Measurements from ENCODE around the gene RPUSD4. TPM values are rescaled to one million over a fixed set of nuclear protein-coding genes. Genes with fewer than 3 reads are reported as not detected.

RPUSD4 gene
- total RNA-seq, 1 experiment from 2014 or later: 40.1 TPM

- no TSS peak for BruUV-seq (replicated peaks)
- CTCF ChIA-PET: no interaction called here
Observed at GRCh38 chr11:126159719-126160344, 51.6 kb downstream of the RPUSD4 start.

More at GRCh38 chr11:126159719-126160344, 51.6 kb downstream of the RPUSD4 start:
- Histone ChIP-seq H3K9me3 (ENCODE audit: control insufficient read depth in 1 of 2, insufficient read depth in 1 of 2, low read depth in 1 of 2, low read length in 2 of 2) (no peaks in the 10 kb centered on the region), H3K79me2 (ENCODE audit: insufficient read depth, low read length) (no peaks in the 10 kb centered on the region), H3K4me2 (ENCODE audit: low read length) (no peak overlapping the region), H4K20me1 (ENCODE audit: insufficient read depth) (no peaks in the 10 kb centered on the region), H3K27ac (ENCODE audit: low read depth, low read length) (no peak overlapping the region), H3K36me3 (ENCODE audit: control insufficient read depth in 1 of 2, insufficient read depth in 2 of 2, low read length in 2 of 2) (no peaks in the 10 kb centered on the region), H3K4me3 (replicated peaks in 1 of 2; ENCODE audit: low read depth in 1 of 2, low read length in 2 of 2) (no peak overlapping the region), H2AFZ (ENCODE audit: low read depth, low read length, poor library complexity, severe bottlenecking) (no peak overlapping the region), H3K9me2 (ENCODE audit: insufficient read depth) (no peaks in the 10 kb centered on the region), H3K9ac (ENCODE audit: low read length) (no peak overlapping the region), H3K4me1 (ENCODE audit: control insufficient read depth in 1 of 2, insufficient read depth in 2 of 2, low read length in 2 of 2) (peaks cover 0 to 9% of the 10 kb centered on the region in 2 experiments; a peak in 2 of 4 replicates), H3K27me3 (ENCODE audit: insufficient read depth, low read length) (no peaks in the 10 kb centered on the region)
- intact Hi-C loops (cut with micrococcal nuclease): no loop called here
- ATAC-seq (no peak), DNase-seq (ENCODE audit: low read depth, low spot score) (no peak)
- TF ChIP-seq ZBTB33 (IDR thresholded peaks at IDR 0.05; ENCODE audit: extremely low read depth, insufficient replicate concordance, low read length): no peak
- TF ChIP-seq REST (IDR thresholded peaks at IDR 0.05; ENCODE audit: low read depth): no peak
- TF ChIP-seq YY1 (IDR thresholded peaks at IDR 0.05; ENCODE audit: extremely low read depth, insufficient replicate concordance, low read depth, low read length): no peak
- no peak for TF ChIP-seq CBX3 (IDR thresholded peaks at IDR 0.05; ENCODE audit: low read depth)
- no peak for TF ChIP-seq ZNF274 (IDR thresholded peaks at IDR 0.05; ENCODE audit: low read depth, low read length)
- POLR2A ChIA-PET: no interaction called here
- RAD21 ChIA-PET (ENCODE audit: low non-redundant PET in 1 of 2, low total read pairs in 2 of 2, uncharacterized antibody in 2 of 2, unreplicated experiment in 2 of 2): no interaction called here

Data from HCT116 (cell line).